NCI-H187 (cell line): Measurements from ENCODE around the gene SETBP1.

ENCODE experiments used
- DNase-seq, 2 experiments: peaks; one replicate each; lab custom pipeline; 2025; lab: John Stamatoyannopoulos, UW

SETBP1 gene

GRCh38 chr18:45068400-45069094 lies 387.9 kb downstream of the SETBP1 start:
- DNase-seq, result no peak

- no peak for DNase-seq
Observed at GRCh38 chr18:45069546-45069945, 388.9 kb downstream of the SETBP1 start.

GRCh38 chr18:45071956-45072355 lies 391.3 kb downstream of the SETBP1 start:
- no peak for DNase-seq

GRCh38 chr18:45073556-45073955 lies 392.9 kb downstream of the SETBP1 start:
- no peak for DNase-seq

- no peak for DNase-seq
Observed at GRCh38 chr18:45081566-45082181, 401.0 kb downstream of the SETBP1 start.

GRCh38 chr18:45083226-45083855 lies 402.7 kb downstream of the SETBP1 start:
- no peak for DNase-seq

GRCh38 chr18:45084206-45084605 lies 403.5 kb downstream of the SETBP1 start:
- no peak for DNase-seq

- DNase-seq, result no peak
Observed at GRCh38 chr18:45085916-45086624, 405.4 kb downstream of the SETBP1 start.

GRCh38 chr18:45086777-45087176 lies 406.1 kb downstream of the SETBP1 start:
- no peak for DNase-seq

- no peak for DNase-seq
Observed at GRCh38 chr18:45090526-45091140, 409.9 kb downstream of the SETBP1 start.

GRCh38 chr18:45100321-45101105 lies 419.8 kb downstream of the SETBP1 start:
- no peak for DNase-seq

GRCh38 chr18:45102126-45102525 lies 421.4 kb downstream of the SETBP1 start:
- DNase-seq, result no peak

- no peak for DNase-seq
Observed at GRCh38 chr18:45102863-45103262, 422.2 kb downstream of the SETBP1 start.

- DNase-seq, result no peak
Observed at GRCh38 chr18:45103319-45104048, 422.8 kb downstream of the SETBP1 start.

GRCh38 chr18:45104049-45104395 lies 423.3 kb downstream of the SETBP1 start:
- DNase-seq, result no peak

- DNase-seq, result no peak
Observed at GRCh38 chr18:45106331-45106774, 425.7 kb downstream of the SETBP1 start.

- DNase-seq, result no peak
Observed at GRCh38 chr18:45107425-45107824, 426.7 kb downstream of the SETBP1 start.

- DNase-seq, result no peak
Observed at GRCh38 chr18:45108754-45109153, 428.1 kb downstream of the SETBP1 start.

GRCh38 chr18:45109271-45109670 lies 428.6 kb downstream of the SETBP1 start:
- no peak for DNase-seq

- no peak for DNase-seq
Observed at GRCh38 chr18:45109706-45110105, 429.0 kb downstream of the SETBP1 start.
